Hypothalamus (tissue), 51 donors: Measurements from ENCODE around the gene ECE1.
"Not testable (repeated sequence)": the region's sequence is repeated elsewhere in the genome, so short reads cannot be mapped to it uniquely, and the experiment has no call there.

Experiments used
- DNase-seq, 51 donors: peaks; one replicate each; lab custom pipeline; 2025; lab: John Stamatoyannopoulos, UW

The ECE1 gene

GRCh38 chr1:21192871-21193270 is 97.4 kb downstream of the ECE1 start:
- peak in 1 of 51 donors; percentile 4 for DNase-seq

GRCh38 chr1:21192284-21192683 is 98.0 kb downstream of the ECE1 start:
- DNase-seq: no peak

GRCh38 chr1:21190771-21191170 is 99.5 kb downstream of the ECE1 start:
- DNase-seq: not testable (repeated sequence)

- DNase-seq: no peak
Measured at GRCh38 chr1:21189906-21190500, 100.3 kb downstream of the ECE1 start.

- no peak for DNase-seq
Measured at GRCh38 chr1:21189421-21189820, 100.8 kb downstream of the ECE1 start.

GRCh38 chr1:21188235-21188634 is 102.0 kb downstream of the ECE1 start:
- DNase-seq: peak in 1 of 51 donors; percentile 2

GRCh38 chr1:21185221-21185731 is 105.0 kb downstream of the ECE1 start:
- no peak for DNase-seq

GRCh38 chr1:21184276-21184675 is 106.0 kb downstream of the ECE1 start:
- DNase-seq: no peak

- no peak for DNase-seq
Measured at GRCh38 chr1:21182181-21182731, 108.0 kb downstream of the ECE1 start.

- not testable (repeated sequence) for DNase-seq
Measured at GRCh38 chr1:21178271-21178670, 112.0 kb downstream of the ECE1 start.

- DNase-seq: peak; percentile 83 to 100 (median 97)
Measured at GRCh38 chr1:21176586-21177555, 113.4 kb downstream of the ECE1 start, which contains the start of gene EIF4G3. Gene EIF4G3 (minus strand): TSS chr1:21176897. CDS start chr1:21002742, 174,155 bp downstream.

- DNase-seq: peak in 34 of 51 donors; percentile 13 to 81 (median 56)
Measured at GRCh38 chr1:21175670-21176581, 114.3 kb downstream of the ECE1 start.

- DNase-seq: peak in 13 of 51 donors; percentile 5 to 70 (median 23)
Measured at GRCh38 chr1:21175324-21175669, 115.0 kb downstream of the ECE1 start.

GRCh38 chr1:21174654-21175323 is 115.5 kb downstream of the ECE1 start:
- peak in 1 of 51 donors; percentile 76 for DNase-seq

GRCh38 chr1:21174230-21174629 is 116.0 kb downstream of the ECE1 start:
- peak in 1 of 51 donors; percentile 56 for DNase-seq

- DNase-seq: not testable (repeated sequence)
Measured at GRCh38 chr1:21173096-21173495, 117.2 kb downstream of the ECE1 start.

GRCh38 chr1:21170837-21171236 is 119.4 kb downstream of the ECE1 start:
- DNase-seq: not testable (repeated sequence)

GRCh38 chr1:21168444-21168843 is 121.8 kb downstream of the ECE1 start:
- DNase-seq: no peak
